ENCODE results near the gene TJP2. TPM values are rescaled to one million over a fixed set of nuclear protein-coding genes. Genes with fewer than 3 reads are reported as not detected.

TJP2 gene
- total and polyA plus RNA-seq, 2 donors from 2014 or later, result 35.9 to 148 TPM

DNA sequence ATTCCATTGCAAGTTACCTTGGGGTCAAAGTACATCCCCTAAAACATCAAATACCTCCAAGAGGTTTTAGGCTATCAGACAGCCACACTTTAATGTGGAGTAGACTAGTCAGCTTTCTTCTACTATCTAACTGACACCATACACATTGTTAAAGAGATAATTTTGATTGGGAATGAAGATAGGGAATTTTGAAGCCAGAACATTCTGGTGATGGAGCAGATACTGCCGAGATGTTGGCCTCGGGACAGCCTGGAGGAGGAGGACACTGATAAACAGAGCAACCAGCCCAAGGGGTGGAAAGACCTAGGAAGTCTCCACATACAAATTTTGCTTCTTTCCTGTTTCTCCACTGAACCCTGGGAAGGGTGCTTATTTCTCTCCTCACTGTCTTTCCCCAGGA is 14.9 kb downstream of the TJP2 start:
- H3K27me3 ChIP-seq (ENCODE audit: control insufficient read depth, insufficient read depth, low read length), result no peaks in the 10 kb centered on the region
- intact Hi-C loops (cut with DNase I), result no loop called here
- no peaks in the 10 kb centered on the region for H3K36me3 ChIP-seq (ENCODE audit: control insufficient read depth in 2 of 3, insufficient read depth in 3 of 3, low read length in 3 of 3)
- H3K27ac ChIP-seq (ENCODE audit: low read depth in 2 of 2, low read length in 2 of 2), result no peak overlapping the region
- no peaks in the 10 kb centered on the region for H3K9me3 ChIP-seq (ENCODE audit: control insufficient read depth in 2 of 3, insufficient read depth in 1 of 3, low read length in 3 of 3)
- no peak overlapping the region for H3K4me3 ChIP-seq (ENCODE audit: low read length in 3 of 3)
- TF ChIP-seq, protein P1, sequence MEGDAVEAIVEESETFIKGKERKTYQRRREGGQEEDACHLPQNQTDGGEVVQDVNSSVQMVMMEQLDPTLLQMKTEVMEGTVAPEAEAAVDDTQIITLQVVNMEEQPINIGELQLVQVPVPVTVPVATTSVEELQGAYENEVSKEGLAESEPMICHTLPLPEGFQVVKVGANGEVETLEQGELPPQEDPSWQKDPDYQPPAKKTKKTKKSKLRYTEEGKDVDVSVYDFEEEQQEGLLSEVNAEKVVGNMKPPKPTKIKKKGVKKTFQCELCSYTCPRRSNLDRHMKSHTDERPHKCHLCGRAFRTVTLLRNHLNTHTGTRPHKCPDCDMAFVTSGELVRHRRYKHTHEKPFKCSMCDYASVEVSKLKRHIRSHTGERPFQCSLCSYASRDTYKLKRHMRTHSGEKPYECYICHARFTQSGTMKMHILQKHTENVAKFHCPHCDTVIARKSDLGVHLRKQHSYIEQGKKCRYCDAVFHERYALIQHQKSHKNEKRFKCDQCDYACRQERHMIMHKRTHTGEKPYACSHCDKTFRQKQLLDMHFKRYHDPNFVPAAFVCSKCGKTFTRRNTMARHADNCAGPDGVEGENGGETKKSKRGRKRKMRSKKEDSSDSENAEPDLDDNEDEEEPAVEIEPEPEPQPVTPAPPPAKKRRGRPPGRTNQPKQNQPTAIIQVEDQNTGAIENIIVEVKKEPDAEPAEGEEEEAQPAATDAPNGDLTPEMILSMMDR (IDR thresholded peaks at IDR 0.05; ENCODE audit: borderline replicate concordance, extremely low read depth, insufficient read depth), result no peak
- peaks cover 0 to 39% (median 21%) of the 10 kb centered on the region in 3 donors for H3K4me1 ChIP-seq (ENCODE audit: control insufficient read depth in 2 of 3, insufficient read depth in 2 of 3, low read depth in 1 of 3, low read length in 3 of 3)
- FAIRE-seq (no peak), DNase-seq (no peak)
- no peak overlapping the region for H3K9ac ChIP-seq (ENCODE audit: low read length in 3 of 3)

- TF ChIP-seq, protein P1 (IDR thresholded peaks at IDR 0.05; ENCODE audit: borderline replicate concordance, extremely low read depth, insufficient read depth), result no peak
- peaks cover 0 to 39% (median 21%) of the 10 kb centered on the region in 3 donors for H3K4me1 ChIP-seq (ENCODE audit: control insufficient read depth in 2 of 3, insufficient read depth in 2 of 3, low read depth in 1 of 3, low read length in 3 of 3)
Measured at GRCh38 chr9:69190086-69190862, 16.2 kb downstream of the TJP2 start.

DNA sequence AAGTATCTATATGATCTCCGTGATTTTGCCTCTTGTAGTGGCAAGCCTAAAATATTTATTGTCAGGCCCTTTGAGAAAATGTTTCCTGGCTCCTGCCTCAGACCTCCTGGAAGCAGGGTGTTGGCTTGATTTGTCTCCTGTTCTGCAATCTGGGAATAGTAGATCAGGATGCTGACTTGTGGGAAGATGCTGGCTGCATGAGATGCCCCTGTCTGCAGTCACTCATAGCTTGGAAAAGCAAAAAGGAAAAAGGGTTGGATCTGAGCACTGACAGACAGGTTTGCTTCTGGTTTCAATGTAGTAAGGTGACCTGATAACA is 16.7 kb downstream of the TJP2 start:
- H3K9me3 ChIP-seq (ENCODE audit: control insufficient read depth in 2 of 3, insufficient read depth in 1 of 3, low read length in 3 of 3), result no peaks in the 10 kb centered on the region
- H3K27ac ChIP-seq (ENCODE audit: low read depth in 2 of 2, low read length in 2 of 2), result no peak overlapping the region
- H3K4me3 ChIP-seq (ENCODE audit: low read length in 3 of 3), result peak overlapping the region in 1 of 3 donors; percentile 11
- no peaks in the 10 kb centered on the region for H3K27me3 ChIP-seq (ENCODE audit: control insufficient read depth, insufficient read depth, low read length)
- FAIRE-seq (no peak), DNase-seq (no peak)
- intact Hi-C loops (cut with DNase I), result loop anchor here (10.0 kb wide), 1 partner anchor 136 kb away; no protein-coding TSS in a partner anchor
- H3K36me3 ChIP-seq (ENCODE audit: control insufficient read depth in 2 of 3, insufficient read depth in 3 of 3, low read length in 3 of 3), result no peaks in the 10 kb centered on the region
- no peak overlapping the region for H3K9ac ChIP-seq (ENCODE audit: low read length in 3 of 3)
- H3K4me1 ChIP-seq (ENCODE audit: control insufficient read depth in 2 of 3, insufficient read depth in 2 of 3, low read depth in 1 of 3, low read length in 3 of 3), result peaks cover 0 to 39% (median 21%) of the 10 kb centered on the region in 3 donors
- TF ChIP-seq, protein P1 (IDR thresholded peaks at IDR 0.05; ENCODE audit: borderline replicate concordance, extremely low read depth, insufficient read depth), result no peak

More at GRCh38 chr9:69190086-69190862, 16.2 kb downstream of the TJP2 start:
- Histone ChIP-seq H3K9me3 (ENCODE audit: control insufficient read depth in 2 of 3, insufficient read depth in 1 of 3, low read length in 3 of 3) (no peaks in the 10 kb centered on the region), H3K27ac (ENCODE audit: low read depth in 2 of 2, low read length in 2 of 2) (peak overlapping the region in 1 of 2 donors; percentile 9), H3K9ac (ENCODE audit: low read length in 3 of 3) (no peak overlapping the region), H3K36me3 (ENCODE audit: control insufficient read depth in 2 of 3, insufficient read depth in 3 of 3, low read length in 3 of 3) (no peaks in the 10 kb centered on the region), H3K4me3 (ENCODE audit: low read length in 3 of 3) (peak overlapping the region in 1 of 3 donors; percentile 11), H3K27me3 (ENCODE audit: control insufficient read depth, insufficient read depth, low read length) (no peaks in the 10 kb centered on the region)
- intact Hi-C loops (cut with DNase I), result loop anchor here (10.0 kb wide), 1 partner anchor 135 kb away; no protein-coding TSS in a partner anchor
- DNase-seq (peak in 1 of 5 donors; percentile 52), FAIRE-seq (no peak)
